NCI-H1105 treated with DMSO at 0.1 percent for 48 hours (cell line): ENCODE data around the gene TRIM8.
"Not testable (repeated sequence)": the region's sequence is repeated elsewhere in the genome, so short reads cannot be mapped to it uniquely, and the experiment has no call there.

Source experiments
- DNase-seq: peaks from one replicate; lab custom pipeline; 2025; lab: John Stamatoyannopoulos, UW

TRIM8 gene

GRCh38 chr10:102650655-102651454 is 6.6 kb downstream of the TRIM8 start:
- DNase-seq: no peak

GRCh38 chr10:102651455-102652169 is 7.3 kb downstream of the TRIM8 start:
- no peak for DNase-seq

GRCh38 chr10:102652170-102652916 is 8.1 kb downstream of the TRIM8 start:
- DNase-seq: no peak

GRCh38 chr10:102653060-102653459 is 8.8 kb downstream of the TRIM8 start:
- no peak for DNase-seq

- DNase-seq: no peak
These were observed 10.3 kb downstream of the TRIM8 start for GRCh38 chr10:102654566-102654965.

GRCh38 chr10:102654969-102655368 is 10.7 kb downstream of the TRIM8 start:
- no peak for DNase-seq

- DNase-seq: no peak
These were observed 11.7 kb downstream of the TRIM8 start for GRCh38 chr10:102656026-102656425.

GRCh38 chr10:102656791-102657371 is 12.6 kb downstream of the TRIM8 start:
- DNase-seq: no peak

- no peak for DNase-seq
These were observed 13.2 kb downstream of the TRIM8 start for GRCh38 chr10:102657451-102657850.

- no peak for DNase-seq
These were observed 13.9 kb downstream of the TRIM8 start for GRCh38 chr10:102657984-102658724.

- DNase-seq: no peak
These were observed 14.5 kb downstream of the TRIM8 start for GRCh38 chr10:102658802-102659201.

- DNase-seq: peak; percentile 11
These were observed 16.8 kb downstream of the TRIM8 start for GRCh38 chr10:102660888-102661657.

- DNase-seq: no peak
These were observed 17.4 kb downstream of the TRIM8 start for GRCh38 chr10:102661658-102662028.

GRCh38 chr10:102665904-102666509 is 21.7 kb downstream of the TRIM8 start:
- DNase-seq: no peak

GRCh38 chr10:102667411-102667810 is 23.1 kb downstream of the TRIM8 start:
- not testable (repeated sequence) for DNase-seq

- DNase-seq: no peak
These were observed 24.2 kb downstream of the TRIM8 start for GRCh38 chr10:102668326-102669107.

- DNase-seq: no peak
These were observed 25.2 kb downstream of the TRIM8 start for GRCh38 chr10:102669206-102670064.

GRCh38 chr10:102670065-102670670 is 25.9 kb downstream of the TRIM8 start:
- DNase-seq: no peak
